WERI-Rb-1 (cell line): Measurements from ENCODE around the gene ARHGAP24.

Experiments used
- DNase-seq: peaks from one replicate; pipeline ENCODE4 v3.0.0-alpha.2; 2020
- H3K27ac ChIP-seq: fragments of 250-450 bp; sonication (Bioruptor Pico); 2 replicates; pipeline ENCODE4 v1.5.1; 2020; ENCODE audit warnings: mild to moderate bottlenecking, moderate library complexity
- H3K27me3 ChIP-seq: fragments of 250-450 bp; sonication (Bioruptor Pico); 2 replicates; pipeline ENCODE4 v1.5.1; 2021; ENCODE audit warnings: mild to moderate bottlenecking, low read depth, moderate library complexity; ENCODE audit not compliant: insufficient read depth, severe bottlenecking
- H3K36me3 ChIP-seq: fragments of 250-450 bp; sonication (Bioruptor Pico); 2 replicates; pipeline ENCODE4 v1.5.1; 2020; ENCODE audit warnings: mild to moderate bottlenecking, moderate library complexity
- H3K4me3 ChIP-seq: 2 replicates; pipeline ENCODE4 v1.5.1; 2011; ENCODE audit warnings: low read depth, mild to moderate bottlenecking, control low read depth, low read length
- H3K9me3 ChIP-seq: fragments of 250-450 bp; sonication (Bioruptor Pico); 2 replicates; pipeline ENCODE4 v1.5.1; 2021; ENCODE audit warnings: mild to moderate bottlenecking, moderate library complexity; ENCODE audit not compliant: severe bottlenecking
- TF ChIP-seq, protein P1 (sequence below): IDR thresholded peaks from 2 replicates; pipeline ENCODE4 v1.5.1; 2011; ENCODE audit warnings: low read depth, mild to moderate bottlenecking, control low read depth, inconsistent platforms, low read length

Gene ARHGAP24

GRCh38 chr4:85967872-85968271, 492.9 kb downstream of the ARHGAP24 start:
- no peak overlapping the region for H3K27ac ChIP-seq
- H3K4me3 ChIP-seq: no peak overlapping the region
- DNase-seq: no peak
- TF ChIP-seq, protein P1, sequence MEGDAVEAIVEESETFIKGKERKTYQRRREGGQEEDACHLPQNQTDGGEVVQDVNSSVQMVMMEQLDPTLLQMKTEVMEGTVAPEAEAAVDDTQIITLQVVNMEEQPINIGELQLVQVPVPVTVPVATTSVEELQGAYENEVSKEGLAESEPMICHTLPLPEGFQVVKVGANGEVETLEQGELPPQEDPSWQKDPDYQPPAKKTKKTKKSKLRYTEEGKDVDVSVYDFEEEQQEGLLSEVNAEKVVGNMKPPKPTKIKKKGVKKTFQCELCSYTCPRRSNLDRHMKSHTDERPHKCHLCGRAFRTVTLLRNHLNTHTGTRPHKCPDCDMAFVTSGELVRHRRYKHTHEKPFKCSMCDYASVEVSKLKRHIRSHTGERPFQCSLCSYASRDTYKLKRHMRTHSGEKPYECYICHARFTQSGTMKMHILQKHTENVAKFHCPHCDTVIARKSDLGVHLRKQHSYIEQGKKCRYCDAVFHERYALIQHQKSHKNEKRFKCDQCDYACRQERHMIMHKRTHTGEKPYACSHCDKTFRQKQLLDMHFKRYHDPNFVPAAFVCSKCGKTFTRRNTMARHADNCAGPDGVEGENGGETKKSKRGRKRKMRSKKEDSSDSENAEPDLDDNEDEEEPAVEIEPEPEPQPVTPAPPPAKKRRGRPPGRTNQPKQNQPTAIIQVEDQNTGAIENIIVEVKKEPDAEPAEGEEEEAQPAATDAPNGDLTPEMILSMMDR: no peak
- no peaks in the 10 kb centered on the region for H3K36me3 ChIP-seq
- no peaks in the 10 kb centered on the region for H3K9me3 ChIP-seq
- no peaks in the 10 kb centered on the region for H3K27me3 ChIP-seq

DNA sequence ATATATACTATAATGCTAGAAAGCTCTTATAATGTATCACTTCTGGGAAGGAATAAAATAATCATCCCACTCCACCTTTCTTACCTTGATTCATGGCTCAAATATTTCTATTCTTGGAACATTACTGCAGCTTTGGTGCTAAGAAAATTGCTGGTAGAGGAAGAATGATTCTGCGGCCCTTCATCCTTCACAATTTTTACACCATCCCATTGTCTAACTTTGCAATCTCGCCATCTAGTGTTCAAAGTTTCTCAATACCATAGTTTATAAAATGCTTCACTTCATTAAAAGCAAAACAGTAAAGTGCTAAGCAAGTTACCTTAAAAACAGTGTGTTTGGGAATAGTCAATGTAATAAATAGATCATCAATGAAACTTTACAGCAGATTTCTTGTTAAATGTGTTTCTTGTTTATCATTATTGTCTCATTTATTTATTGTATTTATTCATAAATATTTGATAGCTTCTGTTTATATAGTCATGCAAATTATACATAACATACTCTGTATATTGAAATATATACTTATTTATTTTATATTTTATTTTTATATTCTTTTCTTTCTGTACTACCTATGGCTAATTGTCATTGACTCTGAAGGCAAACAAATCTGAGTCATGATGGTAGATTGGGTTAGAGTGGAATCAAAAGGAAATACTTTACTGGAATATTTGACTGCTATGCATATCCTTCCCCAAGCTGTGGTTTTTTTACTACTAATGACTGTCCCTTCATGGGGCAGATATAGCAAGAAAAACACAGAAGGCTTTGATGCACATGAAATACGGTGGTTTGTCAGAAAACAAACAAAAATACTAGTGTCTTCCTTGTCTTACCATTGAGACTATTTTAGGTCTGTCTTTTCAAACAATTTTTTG, 494.2 kb downstream of the ARHGAP24 start:
- Histone ChIP-seq H3K27me3 (no peaks in the 10 kb centered on the region), H3K4me3 (no peak overlapping the region)
- TF ChIP-seq, protein P1: peak; percentile 41; the same call in 1 of the 2 replicates

GRCh38 chr4:85970535-85970934, 495.6 kb downstream of the ARHGAP24 start:
- Histone ChIP-seq H3K9me3 (no peaks in the 10 kb centered on the region), H3K4me3 (no peak overlapping the region), H3K27me3 (no peaks in the 10 kb centered on the region), H3K36me3 (no peaks in the 10 kb centered on the region), H3K27ac (no peak overlapping the region)
- TF ChIP-seq, protein P1: no peak
- DNase-seq: no peak

More for the DNA sequence above, 494.2 kb downstream of the ARHGAP24 start:
- no peak overlapping the region for H3K27ac ChIP-seq
- no peaks in the 10 kb centered on the region for H3K36me3 ChIP-seq
- no peak for DNase-seq
- no peaks in the 10 kb centered on the region for H3K9me3 ChIP-seq

DNA sequence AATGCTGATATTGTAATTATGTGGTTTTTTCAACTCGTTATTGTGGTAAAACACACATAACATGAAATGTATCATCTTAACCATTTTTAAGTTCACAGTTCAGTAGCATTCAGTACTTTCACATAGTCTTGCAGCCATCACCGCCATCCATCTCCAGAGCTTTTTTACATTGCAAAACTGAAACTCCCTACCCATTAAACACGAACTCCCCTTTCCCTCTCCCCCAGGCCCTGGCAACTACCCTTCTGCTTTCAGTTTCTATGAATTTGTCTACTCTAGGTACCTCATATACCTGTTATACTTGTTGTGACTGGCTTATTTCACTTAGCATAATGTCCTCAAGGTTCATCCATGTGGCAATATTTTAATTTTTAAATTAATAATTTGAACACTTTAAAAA, 504.3 kb downstream of the ARHGAP24 start:
- H3K27me3 ChIP-seq: no peaks in the 10 kb centered on the region
- H3K27ac ChIP-seq: no peak overlapping the region
- no peaks in the 10 kb centered on the region for H3K36me3 ChIP-seq
- H3K4me3 ChIP-seq: no peak overlapping the region
- no peaks in the 10 kb centered on the region for H3K9me3 ChIP-seq
- DNase-seq: no peak
- TF ChIP-seq, protein P1: no peak

- Histone ChIP-seq H3K4me3 (no peak overlapping the region), H3K27ac (no peak overlapping the region), H3K27me3 (no peaks in the 10 kb centered on the region), H3K36me3 (no peaks in the 10 kb centered on the region), H3K9me3 (no peaks in the 10 kb centered on the region)
- DNase-seq: no peak
- TF ChIP-seq, protein P1: no peak
Measured at GRCh38 chr4:85986266-85986665, 511.3 kb downstream of the ARHGAP24 start.
